ENCODE measurements around the gene ATP8B4.

DNA sequence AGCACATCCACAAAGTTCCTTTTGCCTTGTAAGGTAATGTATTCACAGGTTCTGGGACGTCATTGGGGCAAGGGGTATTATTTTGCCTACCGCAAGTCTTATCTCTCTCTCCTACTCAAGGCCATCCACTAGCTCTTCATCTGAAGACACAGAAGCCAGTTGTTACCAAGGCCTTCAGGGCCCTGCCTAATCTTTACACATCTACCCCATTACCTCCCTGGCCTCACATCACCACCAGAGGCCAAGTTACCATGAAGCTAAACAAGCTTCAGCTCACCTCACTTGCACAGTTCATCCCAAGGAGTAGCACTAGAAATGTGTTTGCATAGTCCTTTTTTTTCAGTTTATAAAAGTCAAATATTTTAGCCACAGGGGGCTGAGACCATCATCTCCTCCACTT, 34.1 kb downstream of the ATP8B4 start:
- TF ChIP-seq EZH2phosphoT487 (IDR thresholded peaks at IDR 0.05; ENCODE audit: borderline replicate concordance): no peak
- TF ChIP-seq, protein P1, sequence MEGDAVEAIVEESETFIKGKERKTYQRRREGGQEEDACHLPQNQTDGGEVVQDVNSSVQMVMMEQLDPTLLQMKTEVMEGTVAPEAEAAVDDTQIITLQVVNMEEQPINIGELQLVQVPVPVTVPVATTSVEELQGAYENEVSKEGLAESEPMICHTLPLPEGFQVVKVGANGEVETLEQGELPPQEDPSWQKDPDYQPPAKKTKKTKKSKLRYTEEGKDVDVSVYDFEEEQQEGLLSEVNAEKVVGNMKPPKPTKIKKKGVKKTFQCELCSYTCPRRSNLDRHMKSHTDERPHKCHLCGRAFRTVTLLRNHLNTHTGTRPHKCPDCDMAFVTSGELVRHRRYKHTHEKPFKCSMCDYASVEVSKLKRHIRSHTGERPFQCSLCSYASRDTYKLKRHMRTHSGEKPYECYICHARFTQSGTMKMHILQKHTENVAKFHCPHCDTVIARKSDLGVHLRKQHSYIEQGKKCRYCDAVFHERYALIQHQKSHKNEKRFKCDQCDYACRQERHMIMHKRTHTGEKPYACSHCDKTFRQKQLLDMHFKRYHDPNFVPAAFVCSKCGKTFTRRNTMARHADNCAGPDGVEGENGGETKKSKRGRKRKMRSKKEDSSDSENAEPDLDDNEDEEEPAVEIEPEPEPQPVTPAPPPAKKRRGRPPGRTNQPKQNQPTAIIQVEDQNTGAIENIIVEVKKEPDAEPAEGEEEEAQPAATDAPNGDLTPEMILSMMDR (conservative IDR thresholded peaks at IDR 0.05; ENCODE audit: low read length): no peak

Measured in Loucy (cell line).